Uterus (tissue), 2 donors: Measurements from ENCODE around the gene TRAPPC2L.

Experiments
- POLR2A ChIP-seq, 2 donors: fragments of 450-650 bp; IDR thresholded peaks; one replicate each; pipeline ENCODE4 v1.6.1; 2016; ENCODE audit warnings: antibody characterized with exemption in 2 of 2, mild to moderate bottlenecking in 1 of 2, moderate library complexity in 1 of 2
- TF ChIP-seq, protein P1 (sequence below), 4 experiments: fragments of 200-600 bp in 2 of 4; fragments of 450-650 bp in 2 of 4; sonication (generic) in 2 of 4; IDR thresholded peaks; one replicate each; pipeline ENCODE4 v1.5.1; 2016 to 2019; ENCODE audit warnings: antibody characterized with exemption in 4 of 4, mild to moderate bottlenecking in 2 of 4, moderate library complexity in 1 of 4

DNA sequence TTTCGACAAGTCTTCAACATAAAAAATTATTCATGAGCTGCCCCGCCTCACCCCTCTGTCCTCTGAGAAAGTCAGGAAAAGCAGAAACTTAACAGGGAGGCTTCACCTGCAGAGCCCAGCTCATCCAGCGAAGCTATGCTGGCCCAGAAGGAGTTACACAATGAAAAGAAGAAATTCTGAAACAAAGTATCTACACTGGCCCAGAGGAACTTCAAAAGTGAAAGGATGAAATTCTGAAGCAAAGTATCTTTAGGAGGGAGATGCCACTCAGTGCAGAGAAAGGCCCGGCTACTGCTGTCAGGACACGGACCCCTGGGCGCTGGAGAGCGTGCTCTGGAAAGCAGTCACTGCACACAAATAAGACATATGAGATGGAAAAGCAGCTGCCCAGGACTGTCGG, 1.8 kb upstream of the TRAPPC2L start:
- TF ChIP-seq, protein P1, sequence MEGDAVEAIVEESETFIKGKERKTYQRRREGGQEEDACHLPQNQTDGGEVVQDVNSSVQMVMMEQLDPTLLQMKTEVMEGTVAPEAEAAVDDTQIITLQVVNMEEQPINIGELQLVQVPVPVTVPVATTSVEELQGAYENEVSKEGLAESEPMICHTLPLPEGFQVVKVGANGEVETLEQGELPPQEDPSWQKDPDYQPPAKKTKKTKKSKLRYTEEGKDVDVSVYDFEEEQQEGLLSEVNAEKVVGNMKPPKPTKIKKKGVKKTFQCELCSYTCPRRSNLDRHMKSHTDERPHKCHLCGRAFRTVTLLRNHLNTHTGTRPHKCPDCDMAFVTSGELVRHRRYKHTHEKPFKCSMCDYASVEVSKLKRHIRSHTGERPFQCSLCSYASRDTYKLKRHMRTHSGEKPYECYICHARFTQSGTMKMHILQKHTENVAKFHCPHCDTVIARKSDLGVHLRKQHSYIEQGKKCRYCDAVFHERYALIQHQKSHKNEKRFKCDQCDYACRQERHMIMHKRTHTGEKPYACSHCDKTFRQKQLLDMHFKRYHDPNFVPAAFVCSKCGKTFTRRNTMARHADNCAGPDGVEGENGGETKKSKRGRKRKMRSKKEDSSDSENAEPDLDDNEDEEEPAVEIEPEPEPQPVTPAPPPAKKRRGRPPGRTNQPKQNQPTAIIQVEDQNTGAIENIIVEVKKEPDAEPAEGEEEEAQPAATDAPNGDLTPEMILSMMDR (IDR thresholded peaks at IDR 0.05) = no peak
- TF ChIP-seq POLR2A (IDR thresholded peaks at IDR 0.05) = no peak
